LHCN-M2 (cell line): ENCODE data around the gene PMVK. TPM values are rescaled to one million over a fixed set of nuclear protein-coding genes. Genes with fewer than 3 reads are reported as not detected.
"Not testable (repeated sequence)": the region's sequence is repeated elsewhere in the genome, so short reads cannot be mapped to it uniquely, and the experiment has no call there.

Experiments used
- DNase-seq: peaks from one replicate; pipeline ENCODE4 v3.0.0-alpha.2; 2012; ENCODE audit warnings: low read depth
- polyA plus RNA-seq: library from polyadenylated mRNA; unstranded; fragments of >200 nt; gene quantifications from one replicate; pipeline ENCODE4 v1.2.1, GENCODE V29; 2012; ENCODE audit warnings: missing spikeins
- total RNA-seq: library from RNA; depleted of rRNA; stranded (reverse); fragments of >200 nt; gene quantifications from 2 replicates; pipeline ENCODE4 v1.2.3, GENCODE V29; 2014; rRNA removed

The PMVK gene
- total RNA-seq, result 8.0 and 9.1 TPM in 2 replicates
- polyA plus RNA-seq, result 65.2 TPM

DNA sequence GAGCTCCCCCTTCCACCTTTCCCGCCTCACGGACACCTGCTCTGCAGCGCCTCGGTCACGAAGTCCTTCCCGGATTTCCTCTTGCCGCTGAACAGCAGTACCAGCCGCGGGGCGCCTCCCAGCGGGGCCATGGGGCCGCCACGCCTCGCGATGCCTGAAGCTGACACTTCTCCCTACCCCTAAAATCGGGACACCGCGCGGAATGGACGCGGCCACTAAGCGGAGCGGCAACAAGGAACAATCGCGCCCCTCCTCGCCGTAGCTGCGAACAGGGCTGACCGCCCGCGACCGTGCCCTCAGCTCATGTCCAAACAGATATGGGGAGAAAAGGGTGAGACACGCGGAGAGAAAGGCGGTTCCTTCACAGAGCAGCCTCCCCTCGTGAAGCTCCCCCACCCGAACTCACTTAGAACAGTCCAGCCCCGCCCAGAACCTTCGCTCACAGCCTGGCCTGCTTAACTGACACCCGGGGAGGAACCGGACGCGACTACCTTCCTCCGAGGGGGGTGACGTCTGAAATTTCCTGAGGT is at the start of gene PMVK:
PMVK (minus strand) TSS at position 165 of the 530 bp plus-strand sequence; CDS start at position 131, 34 bp downstream.
- DNase-seq, result peak; percentile 94

DNA sequence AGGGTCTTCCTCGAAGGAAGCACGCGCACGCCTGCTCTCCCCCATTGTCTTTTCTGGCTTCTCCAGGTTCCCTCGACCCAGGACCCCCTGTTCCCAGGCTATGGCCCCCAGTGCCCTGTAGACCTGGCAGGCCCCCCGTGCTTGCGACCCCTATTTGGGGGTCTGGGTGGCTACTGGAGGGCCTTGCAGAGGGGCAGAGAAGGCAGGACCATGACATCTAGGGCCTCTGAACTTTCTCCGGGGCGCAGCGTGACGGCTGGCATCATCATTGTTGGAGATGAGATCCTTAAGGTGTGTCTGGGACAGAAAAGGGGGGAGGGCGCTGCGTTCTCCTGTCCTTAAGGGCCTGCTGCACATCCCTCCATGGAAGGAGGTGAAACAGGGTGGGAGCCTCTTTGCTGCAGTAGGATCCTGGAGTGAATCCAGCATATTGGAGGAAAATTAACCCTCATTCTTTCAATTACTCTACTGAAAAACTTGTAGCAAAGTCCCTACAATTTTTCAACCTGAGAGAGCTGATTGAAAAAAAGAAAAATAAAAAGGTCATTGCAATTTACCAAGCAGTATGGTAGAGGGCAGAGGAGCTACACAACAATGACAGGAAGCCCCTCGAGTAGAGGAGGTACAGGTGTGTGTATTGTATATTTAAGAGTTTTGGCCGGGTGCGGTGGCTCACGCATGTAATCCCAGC is 47.4 kb upstream of the PMVK start:
- DNase-seq, result no peak

DNA sequence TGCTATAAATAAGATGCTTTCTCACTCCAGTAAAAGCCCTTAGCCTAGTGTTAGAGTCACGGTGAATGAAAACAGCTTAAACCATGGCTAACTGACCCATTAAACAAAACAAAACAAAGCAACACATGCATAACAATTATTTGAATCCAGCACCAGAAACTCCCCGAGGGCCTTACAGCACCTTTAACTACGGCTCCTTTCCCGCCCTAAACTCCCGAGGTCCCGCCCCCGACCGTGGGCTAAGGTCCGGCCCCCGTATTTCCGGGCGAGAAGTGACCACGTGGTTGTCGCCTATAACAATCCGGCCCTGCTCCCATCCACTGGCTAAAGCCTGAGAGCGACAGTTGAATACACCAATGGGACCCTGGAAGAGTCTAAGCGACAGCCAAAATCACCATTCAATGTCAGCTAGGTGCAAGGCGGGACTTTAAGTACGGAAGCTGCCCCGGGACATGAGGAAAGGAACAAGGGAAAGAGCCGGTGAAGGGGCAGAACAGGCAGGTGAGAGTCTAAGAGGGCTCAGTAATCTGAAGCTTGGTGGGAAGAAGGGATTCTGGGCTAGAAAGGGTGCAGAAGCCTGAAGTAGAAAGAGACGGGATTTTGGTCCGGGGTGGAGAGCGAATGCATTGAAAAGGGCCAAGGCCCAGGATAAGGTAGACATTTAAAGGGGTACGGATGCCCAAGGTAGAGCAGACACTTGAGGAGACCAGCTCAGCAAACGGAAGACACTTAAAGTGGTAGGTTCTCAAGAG is 46.6 kb upstream of the PMVK start, which contains the start of gene FLAD1:
FLAD1 (plus strand) TSS at position 448 of the 752 bp plus-strand sequence. CDS start 351 bp downstream, outside the sequence.
- DNase-seq, result peak; percentile 100

DNA sequence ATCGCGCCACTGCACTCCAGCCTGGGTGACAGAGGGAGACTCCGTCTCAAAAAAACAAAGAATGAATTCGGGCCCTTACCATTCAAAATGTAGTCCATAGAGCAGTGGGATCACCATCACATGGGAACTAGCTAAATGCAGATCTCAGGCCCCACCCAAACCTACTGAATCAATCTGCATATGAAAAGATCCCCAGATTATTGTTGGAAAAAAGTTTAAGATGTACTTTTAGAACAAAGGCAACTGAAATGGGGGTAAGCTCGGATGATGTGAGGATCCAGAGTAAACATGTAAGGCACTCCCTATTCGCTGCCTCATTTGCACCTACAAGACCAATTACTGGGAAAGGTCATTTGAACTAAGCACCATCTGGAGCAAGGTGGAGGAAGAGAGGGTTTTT is 45.8 kb upstream of the PMVK start:
- DNase-seq, result no peak

DNA sequence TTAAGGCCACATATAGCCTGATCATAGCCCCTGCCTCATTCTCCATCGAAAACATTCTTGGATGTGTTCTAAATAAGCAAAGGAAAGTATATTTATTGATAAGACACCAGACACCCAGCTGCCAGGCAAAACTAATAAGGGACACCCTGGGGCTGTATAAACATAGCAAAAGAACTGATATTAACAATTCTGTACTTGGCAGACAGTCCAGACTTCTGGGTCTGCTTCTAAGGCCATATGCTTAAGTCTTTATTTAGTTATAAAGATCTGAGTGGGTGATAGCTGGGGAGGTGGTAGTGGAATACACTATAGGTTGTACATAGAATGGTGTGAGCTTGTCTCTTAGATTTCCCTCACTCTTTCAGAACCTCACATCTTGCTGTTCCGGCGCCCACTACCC is 41.8 kb upstream of the PMVK start:
- DNase-seq, result no peak

DNA sequence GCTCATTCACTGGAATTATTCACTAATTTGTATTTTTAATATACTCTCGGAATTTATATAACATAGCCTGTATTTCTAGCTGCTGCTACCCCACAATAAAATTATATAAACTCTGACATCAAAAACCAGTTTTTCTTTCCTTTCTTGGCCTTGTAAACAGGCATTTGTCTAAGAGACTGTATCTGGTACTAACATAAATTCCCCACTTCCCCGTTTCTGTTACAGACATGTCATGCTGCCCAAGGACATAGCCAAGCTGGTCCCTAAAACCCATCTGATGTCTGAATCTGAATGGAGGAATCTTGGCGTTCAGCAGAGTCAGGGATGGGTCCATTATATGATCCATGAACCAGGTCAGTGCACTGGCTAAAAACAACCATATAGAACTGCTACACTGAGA is 41.2 kb upstream of the PMVK start:
- DNase-seq, result not testable (repeated sequence)

DNA sequence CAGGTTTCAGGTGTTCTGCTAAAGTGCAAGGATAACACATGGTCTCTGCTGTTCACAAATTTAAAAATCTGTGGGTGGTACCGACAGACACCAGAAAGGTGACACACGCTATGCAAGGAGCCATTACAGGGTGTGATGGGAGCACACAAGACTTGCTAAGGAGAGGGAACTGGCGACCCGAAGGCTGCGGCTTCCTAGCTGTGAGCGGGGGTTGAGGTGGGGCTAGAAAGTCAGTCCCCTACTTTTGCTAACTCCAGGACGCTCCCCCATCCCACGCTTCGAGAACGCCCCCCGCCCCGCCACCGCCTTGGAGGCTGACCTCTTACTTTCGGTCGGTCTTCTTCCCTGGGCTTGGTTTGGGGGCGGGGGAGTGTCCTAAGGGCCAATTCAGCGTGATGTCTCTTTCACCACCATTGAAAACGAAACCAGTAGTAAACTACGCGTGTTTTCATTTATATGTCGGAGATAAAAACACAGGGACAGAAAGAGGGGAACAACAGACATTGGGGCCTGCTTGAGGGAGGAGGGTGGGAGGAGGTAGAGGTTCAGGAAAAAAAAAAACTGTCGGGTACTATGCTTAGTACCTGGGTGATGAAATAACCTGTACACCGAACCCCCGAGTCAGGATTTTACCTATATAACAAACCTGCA is 39.0 kb upstream of the PMVK start:
- peak; percentile 57 for DNase-seq

DNA sequence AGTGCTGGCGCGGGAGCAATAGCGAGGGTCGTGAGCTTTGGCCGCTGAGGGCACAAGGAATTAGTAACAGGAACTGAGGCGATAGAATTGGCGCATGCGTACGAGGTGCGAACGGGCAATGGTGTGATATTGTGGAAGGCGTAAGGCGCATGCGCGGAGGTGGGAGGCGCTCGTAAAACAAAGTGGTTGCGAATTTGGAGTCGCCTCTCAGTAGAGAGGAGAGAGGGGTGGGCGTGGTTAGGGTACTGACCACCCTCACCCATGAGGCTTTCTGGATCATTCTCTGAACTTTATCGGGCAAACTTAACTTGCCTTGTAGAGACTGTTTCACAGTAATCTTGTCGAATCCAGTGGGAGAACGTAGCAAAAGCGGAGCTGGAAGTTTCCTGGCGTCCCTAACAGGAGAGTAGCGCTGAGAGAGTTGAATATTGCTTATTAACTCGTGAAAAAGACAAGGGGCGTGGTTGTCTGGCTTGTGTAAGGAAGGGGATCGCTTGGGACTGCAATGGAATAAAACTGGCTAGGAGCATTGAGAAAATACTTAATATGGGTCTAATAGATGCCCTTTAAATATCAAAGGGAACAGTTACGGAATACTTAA is 38.4 kb upstream of the PMVK start:
- peak; percentile 95 for DNase-seq

DNA sequence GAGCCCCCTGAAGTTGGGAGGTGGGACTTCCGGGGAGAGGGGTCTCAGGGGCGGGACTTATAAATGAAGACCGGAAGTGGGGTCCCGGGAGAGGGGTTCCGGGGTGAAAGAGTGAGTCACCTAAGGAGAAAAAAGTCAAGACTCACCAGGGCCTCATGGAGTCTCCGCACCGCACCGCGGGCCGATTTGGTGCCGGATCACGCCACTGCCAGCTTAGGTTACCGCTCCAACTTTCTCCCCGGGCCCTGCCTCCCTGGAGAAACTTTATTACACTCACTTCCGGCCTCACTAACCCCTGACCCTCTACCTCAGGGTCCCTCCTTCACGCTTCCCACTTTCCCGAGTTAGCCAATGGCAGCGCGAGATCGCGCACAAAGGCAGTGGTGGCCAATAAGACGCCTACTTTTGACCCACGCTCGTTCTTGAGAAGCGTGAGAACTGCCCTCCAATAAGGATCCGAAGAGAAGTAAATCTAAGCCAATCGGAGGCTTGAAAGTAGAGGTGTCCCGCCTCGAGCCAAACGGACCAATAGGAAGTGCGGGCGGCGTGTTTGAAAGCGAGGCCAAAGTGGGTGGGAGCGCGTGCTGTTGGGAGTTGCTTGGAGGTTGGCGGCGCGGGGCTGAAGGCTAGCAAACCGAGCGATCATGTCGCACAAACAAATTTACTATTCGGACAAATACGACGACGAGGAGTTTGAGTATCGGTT is 37.7 kb upstream of the PMVK start, which contains the start of gene CKS1B:
CKS1B (plus strand) TSS at position 580 of the 706 bp plus-strand sequence; CDS start at position 645, 65 bp downstream.
- DNase-seq, result peak; percentile 100

DNA sequence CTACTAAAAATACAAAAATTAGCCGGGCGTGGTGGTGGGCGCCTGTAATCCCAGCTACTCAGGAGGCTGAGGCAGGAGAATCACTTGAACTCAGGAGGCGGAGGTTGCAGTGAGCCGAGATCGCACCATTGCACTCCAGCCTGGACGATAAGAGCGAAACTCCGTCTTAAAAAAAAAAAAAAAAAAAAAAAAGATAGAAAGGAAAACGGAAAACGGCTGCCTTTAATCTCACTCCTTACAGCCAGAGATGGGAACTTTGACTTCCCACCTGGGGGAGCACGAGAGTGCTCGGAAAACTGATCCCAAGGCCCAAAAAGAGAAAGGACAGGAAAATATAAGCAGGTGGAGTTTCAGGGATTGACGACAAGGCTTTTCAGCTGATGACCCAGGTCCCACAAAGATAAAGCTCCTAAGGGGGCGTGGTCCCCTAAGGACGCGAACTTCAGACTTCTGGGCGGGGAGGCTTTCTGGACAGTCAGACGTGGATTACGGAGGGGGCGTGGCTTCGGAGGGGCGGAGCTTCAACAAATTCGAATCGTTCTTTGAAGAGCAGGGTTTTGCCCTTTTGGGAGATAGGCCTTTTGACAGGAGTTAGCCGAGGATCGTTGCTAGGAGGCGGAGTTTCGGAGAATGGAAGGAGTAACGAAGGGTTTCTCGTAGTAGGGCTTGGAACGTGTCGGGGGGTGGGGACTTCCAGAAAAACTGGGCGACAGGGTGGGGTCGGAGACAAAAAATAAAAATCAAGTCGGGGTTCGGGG is 37.0 kb upstream of the PMVK start:
- DNase-seq, result peak; percentile 98

DNA sequence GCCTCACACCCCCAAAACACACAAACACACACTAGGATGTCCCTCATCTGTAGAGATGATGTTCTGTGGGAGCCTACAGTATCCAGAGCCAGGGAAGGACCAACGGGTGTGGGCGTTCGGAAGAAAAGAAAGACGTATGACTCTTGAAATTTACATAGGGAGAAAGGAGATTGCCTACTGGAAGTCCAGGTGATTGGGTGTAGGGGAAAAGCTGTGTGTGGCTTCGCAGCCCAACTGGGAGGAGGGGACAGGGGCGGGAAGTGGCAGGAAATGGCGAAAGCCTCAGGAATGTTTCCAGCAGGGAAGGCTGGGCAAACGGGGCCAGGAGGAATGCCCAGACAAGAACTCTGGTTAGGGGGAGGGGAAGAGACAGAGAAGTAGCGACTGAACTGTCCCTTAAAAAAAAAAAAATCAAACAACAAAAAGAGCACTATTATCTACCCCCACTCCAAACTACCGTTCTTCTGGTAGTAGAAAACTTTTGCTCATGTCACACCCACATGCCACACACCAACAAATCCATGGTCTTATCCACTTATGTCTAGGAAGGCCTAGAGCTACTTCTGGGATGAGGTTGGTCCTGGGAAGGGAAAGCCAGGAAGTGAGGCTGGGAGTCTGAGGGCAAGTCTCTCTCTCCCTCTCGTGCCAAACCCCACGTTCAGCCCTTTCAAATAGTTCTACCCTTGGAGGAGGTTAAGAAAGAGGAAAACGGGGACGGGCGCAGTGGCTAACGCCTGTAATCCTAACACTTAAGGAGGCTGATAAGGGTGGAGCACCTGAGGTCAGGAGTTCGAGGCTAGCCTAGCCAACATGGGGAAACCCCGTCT is 36.2 kb upstream of the PMVK start:
- peak; percentile 95 for DNase-seq

DNA sequence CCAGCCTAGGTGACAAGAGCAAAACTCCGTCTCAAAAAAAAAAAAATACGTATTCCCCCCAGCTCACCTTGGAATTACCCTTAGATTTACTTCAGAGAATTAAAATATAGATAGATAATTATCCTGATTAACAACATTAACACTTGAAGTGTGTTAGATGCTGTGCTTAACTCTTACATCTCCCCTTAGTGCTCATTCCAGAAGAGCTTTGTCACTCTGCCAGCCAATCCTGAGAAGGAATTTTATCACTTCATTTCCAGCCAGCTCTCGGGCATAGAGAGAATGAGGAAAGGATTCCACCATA is 35.6 kb upstream of the PMVK start:
- no peak for DNase-seq

DNA sequence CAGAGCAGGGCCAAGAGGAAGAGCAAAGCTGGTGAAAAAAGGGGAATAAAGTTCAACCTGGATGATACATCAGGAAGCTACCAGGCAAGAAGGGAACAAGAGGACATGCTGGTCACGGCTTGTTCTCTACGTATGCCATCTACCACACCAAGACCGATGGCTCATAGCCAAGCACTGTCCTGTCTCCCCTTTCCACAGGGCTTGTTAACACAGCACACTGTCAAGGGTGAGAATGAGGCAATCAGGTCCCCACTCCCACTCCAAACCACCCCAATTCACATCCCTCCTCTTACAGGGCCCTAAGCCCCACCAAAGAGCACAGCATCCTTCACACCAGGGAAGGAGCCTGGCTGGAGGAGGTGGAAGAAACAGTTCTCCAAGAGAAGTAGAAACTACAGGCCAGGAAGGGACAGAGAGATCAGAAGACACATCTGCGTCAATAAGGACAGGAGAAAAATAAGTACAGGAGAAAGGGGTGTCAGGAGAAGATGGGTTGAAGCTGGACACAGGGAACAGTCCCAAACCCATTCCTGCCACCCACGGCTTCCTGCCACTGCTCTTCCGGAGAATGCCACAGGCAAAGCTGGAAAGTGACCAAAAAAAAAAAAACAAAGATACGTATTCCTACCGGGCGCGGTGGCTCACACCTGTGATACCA is 35.0 kb upstream of the PMVK start:
- no peak for DNase-seq

DNA sequence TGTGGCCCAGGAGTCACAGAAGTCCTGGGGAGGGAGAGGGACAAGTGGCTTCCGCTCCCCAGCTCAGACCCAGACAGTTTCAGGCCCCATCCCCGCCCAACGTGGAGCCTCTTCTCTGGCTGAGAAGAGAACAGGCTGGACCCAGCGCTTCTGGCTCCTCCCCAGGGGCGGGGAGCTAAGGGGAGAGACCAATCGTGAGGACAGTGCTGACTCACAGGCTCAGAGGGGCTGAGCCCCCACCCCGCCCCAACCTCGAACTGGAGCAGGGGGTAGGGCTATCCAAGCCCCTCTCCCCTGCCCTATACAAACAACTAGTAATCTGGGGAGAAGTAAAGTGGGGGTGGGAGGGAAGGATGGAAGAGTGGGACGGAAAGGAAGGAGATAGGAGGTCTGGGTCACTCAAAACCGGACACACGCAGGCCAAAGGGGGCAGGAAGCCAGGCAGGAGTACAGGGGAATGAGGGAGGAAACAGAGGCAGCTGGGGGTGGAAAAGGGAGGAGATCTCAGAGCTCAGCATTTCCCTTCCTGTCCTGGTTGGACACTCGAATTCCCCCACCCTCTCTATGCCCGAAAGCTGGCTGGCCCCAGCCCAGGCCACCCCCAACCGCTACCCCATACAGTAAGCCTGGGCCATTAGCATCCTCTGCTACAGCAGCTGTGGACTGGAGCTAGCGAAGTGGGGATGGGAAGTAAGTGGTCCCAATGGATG is 34.3 kb upstream of the PMVK start, which contains the start of gene SHC1:
SHC1 (minus strand) TSS at position 117 of the 710 bp plus-strand sequence. CDS start 221 bp downstream, outside the sequence.
- peak; percentile 94 for DNase-seq

DNA sequence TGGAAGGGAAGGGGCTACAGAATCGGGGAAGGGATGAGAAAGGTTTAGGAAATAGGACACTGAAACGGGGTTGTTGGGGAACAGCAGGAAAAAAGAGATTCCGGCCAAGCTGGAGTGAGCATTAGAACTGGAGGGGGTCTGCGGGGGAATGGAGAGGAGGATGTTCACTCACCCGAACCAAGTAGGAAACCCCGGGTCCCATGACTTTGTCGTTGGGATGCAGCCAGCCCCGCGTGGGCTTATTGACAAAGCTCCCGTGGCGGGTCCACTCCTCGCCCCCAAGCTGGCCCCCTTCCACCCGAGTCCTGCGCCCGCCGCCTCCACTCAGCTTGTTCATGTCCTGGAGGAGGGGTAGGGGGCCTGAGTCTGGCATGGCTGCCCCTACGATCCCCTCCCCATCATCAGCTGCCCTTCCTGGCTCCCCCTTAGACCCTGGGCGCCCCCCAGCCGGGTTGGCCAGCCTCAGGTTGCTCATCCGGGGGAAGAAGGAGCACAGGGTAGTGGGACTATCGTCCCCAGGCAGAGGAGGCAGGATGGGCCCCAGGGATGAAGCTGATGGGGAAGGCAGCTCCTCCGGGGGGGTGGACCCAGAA is 33.4 kb upstream of the PMVK start:
- DNase-seq, result no peak

DNA sequence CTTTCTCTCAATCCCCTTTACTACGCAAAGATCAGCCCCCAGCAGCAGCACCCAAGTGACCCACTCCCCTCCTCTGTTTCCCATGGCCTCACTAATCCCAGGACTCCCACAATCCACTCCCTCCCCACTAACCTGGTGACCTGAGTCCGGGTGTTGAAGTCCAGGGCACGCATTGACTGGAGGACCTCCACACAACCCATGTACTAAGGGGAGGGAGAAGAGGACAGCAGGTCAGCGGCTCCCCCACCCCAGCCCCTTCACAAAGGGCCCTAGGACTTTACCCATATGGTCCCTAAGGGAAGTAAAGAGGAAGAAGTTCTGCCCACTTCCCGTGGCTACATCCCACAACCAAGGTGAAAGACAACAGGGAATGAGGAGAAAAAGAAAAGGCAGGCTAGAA is 32.7 kb upstream of the PMVK start:
- DNase-seq, result no peak

DNA sequence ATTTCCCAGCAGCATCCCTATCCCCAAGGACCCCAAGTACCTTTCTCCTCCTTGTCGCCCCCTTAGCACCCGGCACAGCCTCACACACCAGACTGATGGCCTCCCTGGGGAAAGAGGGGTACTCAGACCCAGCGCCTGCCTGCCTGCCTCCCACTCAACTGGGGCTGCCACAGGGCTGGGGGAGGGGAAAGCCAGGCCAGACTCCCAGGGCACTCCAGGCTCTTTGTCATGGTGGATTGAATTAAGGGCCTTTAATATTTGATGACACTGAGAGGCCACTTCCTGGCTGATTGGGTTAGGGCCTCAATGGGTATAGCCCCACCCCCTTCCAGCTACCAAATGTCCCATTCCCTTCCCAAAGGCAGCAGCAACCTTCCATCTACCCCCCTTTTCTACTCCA is 32.2 kb upstream of the PMVK start:
- no peak for DNase-seq
